Endothelial cell of umbilical vein (primary cell): ENCODE results near the gene MT1E.

Experiments
- EZH2 ChIP-seq: IDR thresholded peaks from 2 replicates; pipeline ENCODE4 v1.6.1; 2012; ENCODE audit warnings: borderline replicate concordance, low read depth, mild to moderate bottlenecking, moderate library complexity, low read length, inconsistent platforms; ENCODE audit not compliant: severe bottlenecking
- FOS ChIP-seq: IDR thresholded peaks from 2 replicates; pipeline ENCODE4 v1.6.1; 2011; ENCODE audit warnings: mild to moderate bottlenecking, low read length, moderate library complexity, borderline replicate concordance; ENCODE audit not compliant: insufficient read depth
- GATA2 ChIP-seq: IDR thresholded peaks from 2 replicates; pipeline ENCODE4 v1.7.0; 2011; ENCODE audit warnings: low read depth, mild to moderate bottlenecking, moderate library complexity, mixed read lengths, low read length; ENCODE audit not compliant: insufficient read length, insufficient read depth
- MYC ChIP-seq: IDR thresholded peaks from one replicate; pipeline ENCODE4 v1.6.1; 2011; ENCODE audit warnings: mild to moderate bottlenecking, low read depth, low read length
- POLR2A ChIP-seq: IDR thresholded peaks from 2 replicates; pipeline ENCODE4 v1.6.1; 2012; ENCODE audit warnings: low read depth, mild to moderate bottlenecking, control low read depth, low read length
- POLR2AphosphoS5 ChIP-seq: IDR thresholded peaks from 2 replicates; pipeline ENCODE4 v1.6.1; 2012; ENCODE audit warnings: low read depth, mild to moderate bottlenecking, control low read depth, low read length, moderate library complexity; ENCODE audit not compliant: insufficient read depth
- TF ChIP-seq, protein P1 (sequence below), 2 donors: IDR thresholded peaks; 1 replicate in 1 of 2; 2 replicates in 1 of 2; pipeline ENCODE4 v1.5.1; 2011; ENCODE audit warnings: low read length in 2 of 2, mild to moderate bottlenecking in 2 of 2, moderate library complexity in 2 of 2, control low read depth in 1 of 2, inconsistent platforms in 1 of 2, low read depth in 1 of 2; ENCODE audit not compliant: insufficient read depth in 1 of 2; ENCODE audit errors: extremely low read depth in 1 of 2
- TF ChIP-seq, protein P2 (sequence below): IDR thresholded peaks from 2 replicates; pipeline ENCODE4 v1.6.1; 2011; ENCODE audit not compliant: insufficient read depth, insufficient read length

DNA sequence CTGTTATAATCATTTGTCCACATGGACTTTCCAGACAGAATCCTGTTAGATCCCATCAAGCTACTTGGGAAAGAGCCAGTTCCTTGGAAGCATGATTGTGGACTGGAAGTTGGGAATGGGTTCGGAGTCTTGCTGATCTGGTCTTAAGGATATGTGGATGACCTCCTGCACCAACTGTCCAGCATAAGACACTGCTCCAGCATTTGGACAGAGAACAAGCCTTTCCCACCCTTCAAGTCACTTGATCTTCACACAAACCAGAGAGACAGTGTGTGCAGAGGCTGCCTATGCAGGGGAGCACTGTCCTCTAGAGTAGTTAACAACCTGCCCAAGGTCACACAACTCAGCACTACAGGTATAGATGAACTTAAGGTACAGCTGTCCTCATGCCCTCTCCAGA, 20.3 kb downstream of the MT1E start:
- TF ChIP-seq, protein P1, sequence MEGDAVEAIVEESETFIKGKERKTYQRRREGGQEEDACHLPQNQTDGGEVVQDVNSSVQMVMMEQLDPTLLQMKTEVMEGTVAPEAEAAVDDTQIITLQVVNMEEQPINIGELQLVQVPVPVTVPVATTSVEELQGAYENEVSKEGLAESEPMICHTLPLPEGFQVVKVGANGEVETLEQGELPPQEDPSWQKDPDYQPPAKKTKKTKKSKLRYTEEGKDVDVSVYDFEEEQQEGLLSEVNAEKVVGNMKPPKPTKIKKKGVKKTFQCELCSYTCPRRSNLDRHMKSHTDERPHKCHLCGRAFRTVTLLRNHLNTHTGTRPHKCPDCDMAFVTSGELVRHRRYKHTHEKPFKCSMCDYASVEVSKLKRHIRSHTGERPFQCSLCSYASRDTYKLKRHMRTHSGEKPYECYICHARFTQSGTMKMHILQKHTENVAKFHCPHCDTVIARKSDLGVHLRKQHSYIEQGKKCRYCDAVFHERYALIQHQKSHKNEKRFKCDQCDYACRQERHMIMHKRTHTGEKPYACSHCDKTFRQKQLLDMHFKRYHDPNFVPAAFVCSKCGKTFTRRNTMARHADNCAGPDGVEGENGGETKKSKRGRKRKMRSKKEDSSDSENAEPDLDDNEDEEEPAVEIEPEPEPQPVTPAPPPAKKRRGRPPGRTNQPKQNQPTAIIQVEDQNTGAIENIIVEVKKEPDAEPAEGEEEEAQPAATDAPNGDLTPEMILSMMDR (IDR thresholded peaks at IDR 0.05; ENCODE audit: extremely low read depth in 1 of 2, insufficient read depth in 1 of 2, low read depth in 1 of 2, low read length in 2 of 2) = no peak
- TF ChIP-seq POLR2A (no peak), GATA2 (no peak), EZH2 (no peak), MYC (no peak), POLR2AphosphoS5 (no peak), FOS (no peak)
- TF ChIP-seq, protein P2, sequence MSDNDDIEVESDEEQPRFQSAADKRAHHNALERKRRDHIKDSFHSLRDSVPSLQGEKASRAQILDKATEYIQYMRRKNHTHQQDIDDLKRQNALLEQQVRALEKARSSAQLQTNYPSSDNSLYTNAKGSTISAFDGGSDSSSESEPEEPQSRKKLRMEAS = no peak
